Endothelial cell of umbilical vein (primary cell): Measurements from ENCODE around the gene PSMA6. TPM values are rescaled to one million over a fixed set of nuclear protein-coding genes. Genes with fewer than 3 reads are reported as not detected.

Experiments used
- BruUV-seq: library from RNA; stranded (reverse); fragments of 400-500 nt; replicated peaks from 2 replicates; lab custom pipeline; 2021; lab: Mats Ljungman, UMichigan
- CTCF ChIA-PET: fragments of 300-600, 350-600 bp; sonication (Branson Sonifier 250); formaldehyde crosslinking; loops from one replicate; lab custom pipeline; 2021; ENCODE audit warnings: antibody characterized with exemption, inconsistent platforms; lab: Charles Lee
- POLR2A ChIA-PET: fragments of 300-600, 350-600 bp; sonication (Branson Sonifier 250); formaldehyde crosslinking; loops from one replicate; lab custom pipeline; 2021; ENCODE audit warnings: antibody characterized with exemption, inconsistent platforms; lab: Charles Lee
- DNase-seq: peaks from one replicate; pipeline ENCODE4 v3.0.0-alpha.2; 2011; ENCODE audit warnings: low read depth, low spot score
- FAIRE-seq: peaks from 2 replicates; lab custom pipeline; 2011; peaks lifted over from hg19 to GRCh38; lab: Jason Lieb, UNC
- H2AFZ ChIP-seq: 2 replicates; pipeline ENCODE4 v1.6.0; 2012; ENCODE audit warnings: low read depth, low read length, control low read depth, inconsistent platforms
- H3K27ac ChIP-seq: 2 replicates; pipeline ENCODE4 v1.5.1; 2011; ENCODE audit warnings: low read depth, mild to moderate bottlenecking, control low read depth, low read length, moderate library complexity; ENCODE audit not compliant: insufficient read depth
- H3K27me3 ChIP-seq, 2 experiments: 2 replicates each; pipeline versions ENCODE4 v1.6.0 to v1.6.1; 2011; ENCODE audit warnings: low read length in 2 of 2, mixed read lengths in 1 of 2; ENCODE audit not compliant: control insufficient read depth in 2 of 2, insufficient read depth in 2 of 2
- H3K36me3 ChIP-seq, 2 experiments: 2 replicates in 1 of 2; 3 replicates in 1 of 2; pipeline ENCODE4 v1.5.1; 2011; ENCODE audit warnings: low read length in 2 of 2, mild to moderate bottlenecking in 1 of 2, moderate library complexity in 1 of 2; ENCODE audit not compliant: control insufficient read depth in 2 of 2, insufficient read depth in 2 of 2; ENCODE audit errors: extremely low read depth in 1 of 2
- H3K4me1 ChIP-seq: 3 replicates; pipeline ENCODE4 v1.5.1; 2011; ENCODE audit warnings: mild to moderate bottlenecking, low read length; ENCODE audit not compliant: control insufficient read depth, insufficient read depth; ENCODE audit errors: extremely low read depth
- H3K4me2 ChIP-seq: 2 replicates; pipeline ENCODE4 v1.6.1; 2011; ENCODE audit warnings: low read length, control low read depth, mixed read lengths; ENCODE audit not compliant: insufficient read depth
- H3K4me3 ChIP-seq, 3 experiments: fragments of 200-600 bp in 1 of 3; sonication (generic), shearing (Covaris generic) in 1 of 3; replicated peaks in 1 of 3; 2 replicates each; pipeline ENCODE4 v1.5.1; 2011 to 2016; ENCODE audit warnings: control low read depth in 3 of 3, low read length in 3 of 3, mild to moderate bottlenecking in 2 of 3, inconsistent platforms in 1 of 3, low read depth in 1 of 3, moderate library complexity in 1 of 3; ENCODE audit not compliant: insufficient read depth in 1 of 3
- H3K79me2 ChIP-seq: 2 replicates; pipeline ENCODE4 v1.6.0; 2012; ENCODE audit warnings: low read length, inconsistent platforms; ENCODE audit not compliant: control insufficient read depth, insufficient read depth
- H3K9ac ChIP-seq: replicated peaks from 2 replicates; pipeline ENCODE3; 2011; ENCODE audit warnings: low read length, control low read depth; ENCODE audit not compliant: insufficient read depth; ENCODE audit errors: extremely low read depth
- H3K9me1 ChIP-seq: replicated peaks from 3 replicates; pipeline ENCODE4 v1.6.0; 2011; ENCODE audit warnings: mild to moderate bottlenecking, low read length; ENCODE audit not compliant: control insufficient read depth, insufficient read depth; ENCODE audit errors: extremely low read depth
- H3K9me3 ChIP-seq: replicated peaks from 2 replicates; pipeline ENCODE4 v1.5.1; 2012; ENCODE audit warnings: low read length, inconsistent platforms; ENCODE audit not compliant: control insufficient read depth, insufficient read depth
- H4K20me1 ChIP-seq: replicated peaks from 2 replicates; pipeline ENCODE3; 2011; ENCODE audit warnings: mild to moderate bottlenecking, low read length; ENCODE audit not compliant: control insufficient read depth, insufficient read depth; ENCODE audit errors: extremely low read depth
- EZH2 ChIP-seq: IDR thresholded peaks from 2 replicates; pipeline ENCODE4 v1.6.1; 2012; ENCODE audit warnings: borderline replicate concordance, low read depth, mild to moderate bottlenecking, moderate library complexity, low read length, inconsistent platforms; ENCODE audit not compliant: severe bottlenecking
- FOS ChIP-seq: IDR thresholded peaks from 2 replicates; pipeline ENCODE4 v1.6.1; 2011; ENCODE audit warnings: mild to moderate bottlenecking, low read length, moderate library complexity, borderline replicate concordance; ENCODE audit not compliant: insufficient read depth
- MAX ChIP-seq: IDR thresholded peaks from 2 replicates; pipeline ENCODE4 v1.6.1; 2011; ENCODE audit not compliant: insufficient read depth, insufficient read length
- MYC ChIP-seq: IDR thresholded peaks from one replicate; pipeline ENCODE4 v1.6.1; 2011; ENCODE audit warnings: mild to moderate bottlenecking, low read depth, low read length
- POLR2A ChIP-seq: IDR thresholded peaks from 2 replicates; pipeline ENCODE4 v1.6.1; 2012; ENCODE audit warnings: low read depth, mild to moderate bottlenecking, control low read depth, low read length
- dilution Hi-C: fragments of 300-500 bp; cut with MboI; formaldehyde crosslinking; loops from one replicate; pipeline ENCODE4 v1.15.0; 2019; ENCODE audit warnings: low sequenced_read_pairs; ENCODE audit not compliant: extremely low pct_ligation_motif_present
- intact Hi-C: fragments of 100-400 bp; cut with micrococcal nuclease; formaldehyde crosslinking; loops from one replicate; pipeline ENCODE4 v1.10.0; 2022
- polyA plus RNA-seq, 4 experiments: library from polyadenylated mRNA; depleted of rRNA in 3 of 4; stranded (reverse) in 3 of 4; unstranded in 1 of 4; fragments of >200 nt; gene quantifications; 2 replicates each; pipeline versions ENCODE4 v1.2.1 to v1.2.3, GENCODE V29; 2011 to 2012; ENCODE audit warnings: missing spikeins in 1 of 4
- total RNA-seq: library from RNA; stranded (reverse); gene quantifications from 2 replicates; pipeline ENCODE4 v1.2.3, GENCODE V29; 2021

PSMA6 gene
- total and polyA plus RNA-seq, 2 donors (not counting 3 experiments of a cell fraction or from before 2014, with no cell fraction given) = 170 to 197 TPM

DNA sequence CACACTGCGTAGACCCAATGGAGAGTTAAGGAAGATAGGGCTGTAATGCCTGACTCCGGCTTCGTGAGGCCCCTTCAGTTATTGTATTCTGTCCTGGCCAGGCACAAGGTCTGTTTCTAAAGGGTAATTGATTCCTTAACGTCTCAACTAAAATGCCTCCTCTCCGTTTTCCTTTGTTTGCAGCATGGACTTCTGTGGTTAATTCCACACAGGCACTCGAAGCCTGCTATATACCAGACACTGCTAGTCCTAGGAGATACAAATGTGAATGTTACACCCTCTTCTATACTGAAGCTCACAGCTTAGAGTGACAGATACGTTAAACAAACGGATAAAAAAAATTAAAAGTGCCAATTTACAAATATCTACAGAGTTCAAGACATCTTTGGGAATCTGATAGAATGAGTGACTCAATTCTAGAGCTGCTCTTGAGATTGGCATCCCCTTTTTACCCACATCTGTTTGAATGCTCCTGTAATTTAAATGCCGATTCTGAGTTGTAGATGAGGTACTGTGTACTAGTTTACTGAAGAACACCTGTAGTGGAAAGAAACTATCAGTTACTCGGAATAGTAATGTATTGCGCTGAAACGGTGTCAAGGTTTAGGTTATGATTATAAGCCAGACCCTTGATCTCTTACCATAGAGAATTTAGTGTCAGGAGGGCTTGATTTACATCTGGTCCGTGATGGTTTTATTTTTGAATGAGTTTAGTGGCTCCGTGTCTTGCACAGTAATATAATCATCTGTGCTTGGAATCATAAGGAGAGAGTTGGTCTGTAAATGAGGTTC is 784 bp downstream of the PSMA6 start:
- Histone ChIP-seq H3K27me3 (no peaks in the 10 kb centered on the region), H3K4me1 (peaks cover 16% of the 10 kb centered on the region), H3K27ac (peak overlapping the region; percentile 77), H3K9ac (peak overlapping the region; percentile 95), H3K79me2 (peaks cover 54% of the 10 kb centered on the region), H4K20me1 (peaks cover 2% of the 10 kb centered on the region), H3K4me2 (peak overlapping the region; percentile 96), H2AFZ (no peak overlapping the region), H3K36me3 (no peaks in the 10 kb centered on the region), H3K9me3 (no peaks in the 10 kb centered on the region), H3K9me1 (no peaks in the 10 kb centered on the region), H3K4me3 (peak overlapping the region; percentile 48 to 87 (median 87))
- dilution Hi-C loops (no loop called here), intact Hi-C loops (loop anchor here (1.0 to 10.0 kb wide), 7 partner anchors 49 to 512 kb away; partner anchors contain the start of genes NFKBIA, PPP2R3C, PRORP and RALGAPA1)
- DNase-seq = no peak
- BruUV-seq = no TSS peak
- CTCF ChIA-PET = interaction anchor here (0.7 to 2.8 kb wide), 15 partner anchors 9 to 394 kb away, joined by 3 to 31 read pairs (median 5); partner anchors contain the start of gene NFKBIA
- POLR2A ChIA-PET = interaction anchor here (0.9 to 2.2 kb wide), 6 partner anchors 8 to 310 kb away, joined by 3 to 16 read pairs (median 5); partner anchors contain the start of genes NFKBIA, PPP2R3C and SRP54
- peak; percentile 31 for FAIRE-seq
- no peak for TF ChIP-seq MAX
- TF ChIP-seq MYC = no peak
- TF ChIP-seq EZH2 = no peak
- no peak for TF ChIP-seq FOS

DNA sequence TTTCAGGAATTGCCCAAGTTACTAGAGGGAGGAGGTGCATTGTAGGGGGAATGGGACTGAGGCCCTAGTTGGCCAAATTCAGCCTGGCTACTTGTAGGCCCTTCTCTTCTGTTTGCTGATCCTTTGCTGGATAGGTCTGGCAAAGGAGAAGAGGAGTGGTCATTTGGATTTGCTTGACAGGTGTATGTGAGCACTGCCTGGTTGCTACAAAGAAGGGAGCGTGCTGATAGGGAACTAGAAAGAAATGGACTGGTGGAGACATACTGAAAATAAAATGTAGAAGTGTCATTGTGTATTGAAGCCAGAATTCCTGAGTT is 3.6 kb downstream of the PSMA6 start:
- no TSS peak for BruUV-seq
- TF ChIP-seq POLR2A = no peak
- POLR2A ChIA-PET = no interaction called here
- no peak overlapping the region for H3K4me2 ChIP-seq
- H3K4me1 ChIP-seq = peaks cover 23% of the 10 kb centered on the region
- H3K9me1 ChIP-seq = no peaks in the 10 kb centered on the region
- H3K27ac ChIP-seq = no peak overlapping the region
- CTCF ChIA-PET = no interaction called here
- DNase-seq (no peak), FAIRE-seq (no peak)
- H2AFZ ChIP-seq = no peak overlapping the region
- intact Hi-C loops (loop anchor here (10.0 kb wide), 2 partner anchors 311 to 509 kb away; partner anchors contain the start of genes RALGAPA1 and SRP54), dilution Hi-C loops (no loop called here)
- no peak overlapping the region for H3K9ac ChIP-seq
- no peaks in the 10 kb centered on the region for H3K36me3 ChIP-seq
- H3K79me2 ChIP-seq = peaks cover 81% of the 10 kb centered on the region
- no peak overlapping the region for H3K4me3 ChIP-seq
- H4K20me1 ChIP-seq = peaks cover 2% of the 10 kb centered on the region
- H3K27me3 ChIP-seq = no peaks in the 10 kb centered on the region
- no peaks in the 10 kb centered on the region for H3K9me3 ChIP-seq
